Lung (tissue), 12 donors: ENCODE results near the gene NEO1. TPM values are rescaled to one million over a fixed set of nuclear protein-coding genes. Genes with fewer than 3 reads are reported as not detected.

ENCODE experiments used
- ATAC-seq: fragments of 200-7000 bp; cut with Tn5 transposase; one replicate; pipeline ENCODE4 v1.9.1; 2020; ENCODE audit warnings: moderate number of reproducible peaks; ENCODE audit not compliant: insufficient read depth, low FRiP score
- DNase-seq, 3 donors: peaks; one replicate each; pipeline ENCODE4 v3.0.0-alpha.2; 2013 to 2017
- H3K27ac ChIP-seq, 2 donors: one replicate each; pipeline ENCODE4 v1.5.1; 2013; ENCODE audit warnings: mild to moderate bottlenecking in 2 of 2, moderate library complexity in 2 of 2, control low read depth in 1 of 2, inconsistent platforms in 1 of 2, low read depth in 1 of 2, low read length in 1 of 2
- H3K27me3 ChIP-seq, 3 donors: one replicate each; pipeline ENCODE4 v1.5.1; 2013; ENCODE audit warnings: low read length in 2 of 3; ENCODE audit not compliant: control insufficient read depth in 3 of 3, insufficient read depth in 3 of 3
- H3K36me3 ChIP-seq, 4 donors: one replicate each; pipeline ENCODE4 v1.5.1; 2013; ENCODE audit warnings: low read length in 4 of 4, mild to moderate bottlenecking in 1 of 4, moderate library complexity in 1 of 4; ENCODE audit not compliant: control insufficient read depth in 4 of 4, insufficient read depth in 4 of 4
- H3K4me1 ChIP-seq, 5 donors: one replicate each; pipeline ENCODE4 v1.5.1; 2013; ENCODE audit warnings: low read length in 5 of 5, mild to moderate bottlenecking in 2 of 5, moderate library complexity in 1 of 5; ENCODE audit not compliant: control insufficient read depth in 5 of 5, insufficient read depth in 5 of 5
- H3K4me3 ChIP-seq: one replicate; pipeline ENCODE4 v1.5.1; 2013; ENCODE audit warnings: mild to moderate bottlenecking, control low read depth, moderate library complexity
- H3K9ac ChIP-seq, 2 donors: one replicate each; pipeline ENCODE4 v1.5.1; 2013; ENCODE audit warnings: low read length in 2 of 2, control low read depth in 1 of 2; ENCODE audit not compliant: insufficient read depth in 1 of 2
- H3K9me3 ChIP-seq, 4 donors: one replicate each; pipeline ENCODE4 v1.5.1; 2013; ENCODE audit warnings: low read length in 3 of 4, mild to moderate bottlenecking in 1 of 4, moderate library complexity in 1 of 4; ENCODE audit not compliant: control insufficient read depth in 4 of 4, insufficient read depth in 3 of 4
- CTCF ChIP-seq: IDR thresholded peaks from 2 replicates; pipeline ENCODE4 v1.5.1; 2012; ENCODE audit warnings: mild to moderate bottlenecking; ENCODE audit errors: control extremely low read depth, extremely low read depth
- WGBS, 2 donors: extraction: QIAGEN DNeasy Blood & Tissue Kit; methylation state at CpG; one replicate each; pipeline ENCODE4 v1.1.7; 2013; 5-methylcytosine and 5-hydroxymethylcytosine counted together
- polyA plus RNA-seq, 2 donors: library from polyadenylated mRNA; stranded (reverse); fragments of 200-250 nt; gene quantifications; one replicate each; pipeline ENCODE4 v1.2.1, GENCODE V29; 2013
- total RNA-seq, 2 donors: library from RNA; depleted of rRNA in 1 of 2; stranded (reverse); fragments of >200 nt in 1 of 2; gene quantifications; one replicate each; pipeline ENCODE4 v1.2.1, GENCODE V29; 2014 to 2021
- donor health status: control.
- donor health status: control.
- donor health status: Bipolar disorder and iron deficiency.
- donor health status: healthy.
- donor health status: DM: yes; HTN: yes; CAD: no.

NEO1 gene
- total and polyA plus RNA-seq, 4 donors: 6.9 to 70.8 (median 16.5) TPM

DNA sequence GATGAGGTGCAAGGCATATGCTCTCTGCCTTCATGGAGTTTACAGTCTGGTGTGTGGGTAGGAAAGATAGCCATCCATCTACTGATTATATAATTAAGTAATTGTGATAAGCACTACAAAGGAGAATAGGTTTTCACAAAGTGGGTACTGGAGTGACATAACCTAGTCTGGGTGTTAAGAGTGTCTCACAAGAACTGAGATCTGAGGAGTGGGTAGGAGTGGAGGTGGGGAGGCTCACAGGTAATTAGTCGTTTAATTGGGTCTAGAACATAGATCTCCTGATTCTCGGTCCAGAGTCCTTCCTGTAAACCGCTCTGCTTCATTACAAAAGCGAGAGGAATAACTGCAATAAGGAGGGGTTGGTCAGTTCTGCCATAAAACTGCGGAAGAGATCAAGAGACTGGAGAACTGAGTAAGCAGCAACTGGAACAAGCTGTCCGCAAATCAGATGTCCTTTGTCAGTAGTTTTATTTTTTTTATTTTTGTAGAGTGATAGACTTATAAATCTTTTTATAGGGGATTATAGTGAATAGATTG is 2.2 kb downstream of the NEO1 start:
- no peak for ATAC-seq
- no peak for TF ChIP-seq CTCF
- Histone ChIP-seq H3K27me3 (no peaks in the 10 kb centered on the region), H3K27ac (no peak overlapping the region), H3K4me3 (no peak overlapping the region), H3K4me1 (peaks cover 0 to 40% (median 0%) of the 10 kb centered on the region in 5 donors), H3K36me3 (no peaks in the 10 kb centered on the region), H3K9me3 (no peaks in the 10 kb centered on the region), H3K9ac (no peak overlapping the region)
- DNase-seq: no peak
- WGBS, 2 donors: 77 to 88% methylated on average over 6 of the region's 6 CpGs

GRCh38 chr15:73056460-73056859 is 4.2 kb downstream of the NEO1 start:
- DNase-seq (no peak), ATAC-seq (no peak)
- Histone ChIP-seq H3K36me3 (no peaks in the 10 kb centered on the region), H3K9me3 (no peaks in the 10 kb centered on the region), H3K27me3 (no peaks in the 10 kb centered on the region), H3K4me1 (peaks cover 0 to 25% (median 0%) of the 10 kb centered on the region in 5 donors), H3K9ac (no peak overlapping the region), H3K4me3 (no peak overlapping the region), H3K27ac (no peak overlapping the region)
- WGBS, 2 donors: 86 to 89% methylated on average over 3 of the region's 3 CpGs
- no peak for TF ChIP-seq CTCF

DNA sequence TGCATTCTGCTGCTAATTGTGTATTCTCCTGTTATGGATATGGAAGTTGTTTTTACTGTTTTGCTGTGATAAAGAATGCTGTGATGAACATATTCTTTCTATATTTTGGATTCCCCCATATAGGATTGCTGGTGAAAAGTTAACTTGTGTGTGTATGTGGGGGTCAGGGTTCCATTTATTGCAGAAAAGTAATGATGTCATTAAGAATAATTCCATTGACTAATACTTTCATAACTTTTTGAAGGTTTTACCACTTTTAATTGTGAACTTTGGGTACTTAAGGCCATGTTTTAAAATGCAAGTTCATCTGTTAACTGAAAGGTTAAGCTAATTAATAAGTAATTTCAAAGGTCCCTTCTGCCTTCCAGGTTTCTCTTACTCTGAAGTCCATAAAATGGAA is 6.2 kb downstream of the NEO1 start:
- Histone ChIP-seq H3K4me3 (no peak overlapping the region), H3K4me1 (peaks cover 0 to 28% (median 0%) of the 10 kb centered on the region in 5 donors), H3K9me3 (no peaks in the 10 kb centered on the region), H3K27ac (no peak overlapping the region), H3K36me3 (no peaks in the 10 kb centered on the region), H3K9ac (no peak overlapping the region), H3K27me3 (no peaks in the 10 kb centered on the region)
- TF ChIP-seq CTCF: no peak
- ATAC-seq: no peak
- DNase-seq: no peak

GRCh38 chr15:73065114-73065513 is 12.9 kb downstream of the NEO1 start:
- DNase-seq (no peak), ATAC-seq (no peak)
- Histone ChIP-seq H3K4me3 (no peak overlapping the region), H3K9me3 (no peaks in the 10 kb centered on the region), H3K9ac (no peak overlapping the region), H3K4me1 (peaks cover 0 to 7% (median 0%) of the 10 kb centered on the region in 5 donors), H3K27me3 (no peaks in the 10 kb centered on the region), H3K27ac (no peak overlapping the region), H3K36me3 (no peaks in the 10 kb centered on the region)
- WGBS, 2 donors: 90 to 95% methylated on average over 2 of the region's 2 CpGs
- TF ChIP-seq CTCF: no peak
